Activated B cell treated with CpG ODN at 0.5 μM for 24 hours (primary cell): ENCODE data around the gene WNT7B. TPM values are rescaled to one million over a fixed set of nuclear protein-coding genes. Genes with fewer than 3 reads are reported as not detected.

ENCODE experiments used
- ATAC-seq: fragments of 200-7000 bp; cut with Tn5 transposase; one replicate; pipeline ENCODE4 v1.10.0; 2021; ENCODE audit warnings: low read depth, mild to moderate bottlenecking, moderate library complexity
- CTCF ChIA-PET: fragments of 350-600 bp; sonication (Branson Sonifier 250); formaldehyde crosslinking; loops from one replicate; lab custom pipeline; 2021; ENCODE audit warnings: antibody characterized with exemption; lab: Charles Lee
- POLR2A ChIA-PET: fragments of 350-600 bp; sonication (Branson Sonifier 250); formaldehyde crosslinking; loops from one replicate; lab custom pipeline; 2021; ENCODE audit warnings: antibody characterized with exemption; lab: Charles Lee
- DNase-seq: peaks from one replicate; pipeline ENCODE4 v3.0.0; 2022
- H3K27ac Mint-ChIP-seq: one replicate; pipeline ENCODE4 v1.8.0; 2020; ENCODE audit warnings: mixed read lengths
- H3K27me3 Mint-ChIP-seq: one replicate; pipeline ENCODE4 v1.8.0; 2021; ENCODE audit warnings: mixed read lengths
- H3K36me3 Mint-ChIP-seq: one replicate; pipeline ENCODE4 v1.8.0; 2021; ENCODE audit warnings: low read depth, mixed read lengths
- H3K4me1 Mint-ChIP-seq: one replicate; pipeline ENCODE4 v1.8.0; 2021; ENCODE audit warnings: mixed read lengths
- H3K4me3 Mint-ChIP-seq: one replicate; pipeline ENCODE4 v1.8.0; 2020; ENCODE audit warnings: mild to moderate bottlenecking, mixed read lengths
- H3K9me3 Mint-ChIP-seq: one replicate; pipeline ENCODE4 v1.8.0; 2020; ENCODE audit warnings: mixed read lengths
- intact Hi-C: fragments of 100-400 bp; cut with micrococcal nuclease; formaldehyde crosslinking; loops from one replicate; pipeline ENCODE4 v1.15.1; 2024
- total RNA-seq: library from RNA; stranded (reverse); gene quantifications from 2 replicates; pipeline ENCODE4 v1.2.3, GENCODE V29; 2022
- TF ChIP-seq, protein P1 (sequence below): fragments of 200-600 bp; IDR thresholded peaks from one replicate; pipeline ENCODE4 v1.8.0; 2022; ENCODE audit warnings: antibody characterized with exemption, mild to moderate bottlenecking

The WNT7B gene
- total RNA-seq, 1 donor from 2014 or later: not detected

DNA sequence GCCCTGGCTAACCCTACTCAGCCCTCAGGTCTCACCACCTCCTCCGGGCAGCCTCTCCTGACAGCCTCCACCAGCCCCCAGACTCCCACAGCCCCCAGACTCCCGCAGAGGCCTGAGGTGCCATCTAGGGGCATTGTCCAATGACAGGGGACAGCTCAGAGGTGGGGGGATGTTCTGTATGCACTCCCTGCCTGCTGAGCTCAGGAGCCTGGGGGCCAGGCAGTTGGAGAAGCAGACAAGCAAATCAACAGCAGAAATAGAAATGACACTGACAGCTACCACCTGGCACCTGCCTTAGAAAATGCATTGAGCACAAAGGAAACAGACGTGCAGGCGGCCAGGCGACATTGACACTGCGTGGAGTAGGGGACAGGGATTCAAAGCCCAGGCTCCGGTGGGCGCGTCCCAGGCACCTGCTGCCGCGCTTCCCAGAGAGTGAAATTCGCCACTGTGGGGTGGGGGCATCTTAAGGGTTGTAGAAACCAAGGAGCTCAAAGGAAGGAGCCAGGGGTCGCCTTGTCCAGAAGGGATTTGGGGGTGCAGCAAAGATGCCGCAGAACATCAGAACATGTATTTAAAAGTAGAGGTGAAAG is 22.5 kb upstream of the WNT7B start:
- Mint-ChIP-seq H3K27me3 (no peaks in the 10 kb centered on the region), H3K36me3 (no peaks in the 10 kb centered on the region), H3K27ac (no peak overlapping the region), H3K9me3 (no peaks in the 10 kb centered on the region), H3K4me3 (no peak overlapping the region), H3K4me1 (peaks cover 26% of the 10 kb centered on the region)
- DNase-seq (no peak), ATAC-seq (no peak)
- intact Hi-C loops: loop anchor here (5.0 to 10.0 kb wide), 3 partner anchors 38 to 313 kb away; partner anchors contain the start of gene GTSE1
- POLR2A ChIA-PET: no interaction called here
- CTCF ChIA-PET: no interaction called here
- TF ChIP-seq, protein P1, sequence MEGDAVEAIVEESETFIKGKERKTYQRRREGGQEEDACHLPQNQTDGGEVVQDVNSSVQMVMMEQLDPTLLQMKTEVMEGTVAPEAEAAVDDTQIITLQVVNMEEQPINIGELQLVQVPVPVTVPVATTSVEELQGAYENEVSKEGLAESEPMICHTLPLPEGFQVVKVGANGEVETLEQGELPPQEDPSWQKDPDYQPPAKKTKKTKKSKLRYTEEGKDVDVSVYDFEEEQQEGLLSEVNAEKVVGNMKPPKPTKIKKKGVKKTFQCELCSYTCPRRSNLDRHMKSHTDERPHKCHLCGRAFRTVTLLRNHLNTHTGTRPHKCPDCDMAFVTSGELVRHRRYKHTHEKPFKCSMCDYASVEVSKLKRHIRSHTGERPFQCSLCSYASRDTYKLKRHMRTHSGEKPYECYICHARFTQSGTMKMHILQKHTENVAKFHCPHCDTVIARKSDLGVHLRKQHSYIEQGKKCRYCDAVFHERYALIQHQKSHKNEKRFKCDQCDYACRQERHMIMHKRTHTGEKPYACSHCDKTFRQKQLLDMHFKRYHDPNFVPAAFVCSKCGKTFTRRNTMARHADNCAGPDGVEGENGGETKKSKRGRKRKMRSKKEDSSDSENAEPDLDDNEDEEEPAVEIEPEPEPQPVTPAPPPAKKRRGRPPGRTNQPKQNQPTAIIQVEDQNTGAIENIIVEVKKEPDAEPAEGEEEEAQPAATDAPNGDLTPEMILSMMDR: no peak

DNA sequence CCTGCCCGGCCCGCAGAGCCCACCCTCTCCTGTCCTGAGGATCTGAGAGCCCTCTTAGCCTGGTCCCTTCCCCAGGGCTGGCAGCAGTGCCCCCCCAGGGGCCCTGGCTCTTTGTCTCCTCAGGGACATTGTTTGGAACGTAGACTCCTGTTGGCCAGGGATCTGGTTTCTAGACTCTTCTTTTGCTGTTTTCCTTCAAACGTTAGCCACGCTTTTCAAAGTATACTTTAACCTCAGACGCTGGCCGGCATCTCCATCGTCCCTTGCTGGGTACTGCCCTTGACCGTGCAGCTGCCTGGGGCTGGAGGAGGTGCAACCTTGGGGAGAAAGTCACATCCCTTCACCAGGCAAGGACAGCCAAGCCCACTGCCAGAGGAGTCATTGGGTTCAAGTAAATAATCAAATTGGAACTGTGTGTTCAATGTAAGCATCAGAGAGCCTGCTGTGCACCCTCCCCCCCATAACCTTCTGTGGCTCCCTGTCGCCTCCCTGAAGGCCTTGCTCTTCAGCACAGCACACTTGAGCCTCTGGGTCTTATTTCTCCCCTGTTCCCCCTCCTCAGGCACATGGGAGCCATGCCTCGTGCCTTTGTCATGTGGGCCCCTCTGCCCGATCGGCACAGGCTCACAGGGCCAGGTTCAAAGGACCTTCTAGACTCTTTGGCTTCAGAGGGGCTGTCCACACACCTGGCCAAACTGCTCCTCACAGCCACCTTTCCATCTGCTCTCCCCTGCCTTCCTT is 21.8 kb upstream of the WNT7B start:
- intact Hi-C loops: loop anchor here (5.0 to 10.0 kb wide), 3 partner anchors 38 to 313 kb away; partner anchors contain the start of gene GTSE1
- TF ChIP-seq, protein P1: no peak
- Mint-ChIP-seq H3K27ac (no peak overlapping the region), H3K36me3 (no peaks in the 10 kb centered on the region), H3K27me3 (no peaks in the 10 kb centered on the region), H3K9me3 (no peaks in the 10 kb centered on the region), H3K4me3 (no peak overlapping the region), H3K4me1 (peaks cover 26% of the 10 kb centered on the region)
- ATAC-seq (no peak), DNase-seq (no peak)
- CTCF ChIA-PET: interaction anchor here (4.6 kb wide), 1 partner anchor 8 kb away, joined by 67 read pairs; no protein-coding TSS in a partner anchor
- POLR2A ChIA-PET: no interaction called here

DNA sequence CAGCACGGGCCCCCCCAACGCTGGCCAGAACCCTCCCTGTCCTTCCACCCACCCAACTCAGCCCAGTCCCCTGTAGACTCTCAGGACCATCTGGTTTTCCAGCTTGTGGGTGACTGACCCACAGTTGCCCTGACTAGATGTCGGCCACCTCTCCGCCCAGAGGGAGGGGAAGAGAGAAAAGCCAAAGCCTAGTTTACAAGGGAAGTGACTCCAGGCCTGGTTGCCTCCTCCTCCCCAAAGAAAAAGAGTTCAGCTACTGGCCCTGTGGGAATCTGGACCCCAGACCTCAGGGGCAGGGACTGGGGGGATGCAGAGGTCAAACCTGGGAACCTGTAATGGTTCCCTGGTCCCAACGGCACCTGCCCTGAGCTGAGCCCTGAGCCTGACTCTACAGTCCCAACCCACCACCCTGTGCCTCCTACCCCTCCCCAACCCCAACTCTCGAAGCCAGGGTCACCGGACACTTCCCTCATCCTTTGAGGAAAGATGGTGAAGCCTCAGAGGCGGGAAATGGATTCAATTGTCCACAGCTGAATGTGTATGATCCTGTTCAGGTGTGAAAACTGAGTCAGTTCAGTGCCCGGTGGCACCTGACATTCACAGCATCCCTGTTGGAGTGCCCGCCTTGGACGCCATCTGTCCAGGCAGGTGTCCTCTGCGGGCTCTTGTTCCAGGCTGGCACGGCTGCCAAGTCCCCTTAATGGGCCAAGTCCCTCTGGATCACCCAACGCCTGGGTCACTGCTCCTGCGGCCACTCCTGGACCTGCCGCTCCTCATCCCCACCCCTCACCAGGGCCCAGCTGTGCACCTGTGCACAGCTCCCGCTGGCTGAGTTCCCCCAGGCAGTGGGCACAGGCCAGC is 21.0 kb upstream of the WNT7B start:
- no peaks in the 10 kb centered on the region for H3K36me3 Mint-ChIP-seq
- H3K27ac Mint-ChIP-seq: no peak overlapping the region
- no peak for ATAC-seq
- TF ChIP-seq, protein P1: no peak
- POLR2A ChIA-PET: interaction anchor here (0.9 to 3.7 kb wide), 2 partner anchors 8 to 131 kb away, joined by 3 to 11 read pairs; no protein-coding TSS in a partner anchor
- DNase-seq: no peak
- H3K4me3 Mint-ChIP-seq: no peak overlapping the region
- peaks cover 26% of the 10 kb centered on the region for H3K4me1 Mint-ChIP-seq
- intact Hi-C loops: loop anchor here (5.0 to 10.0 kb wide), 3 partner anchors 39 to 314 kb away; partner anchors contain the start of gene GTSE1
- H3K27me3 Mint-ChIP-seq: no peaks in the 10 kb centered on the region
- CTCF ChIA-PET: interaction anchor here (4.6 kb wide), 2 partner anchors 9 to 117 kb away, joined by 67 to 76 read pairs; no protein-coding TSS in a partner anchor
- no peaks in the 10 kb centered on the region for H3K9me3 Mint-ChIP-seq

DNA sequence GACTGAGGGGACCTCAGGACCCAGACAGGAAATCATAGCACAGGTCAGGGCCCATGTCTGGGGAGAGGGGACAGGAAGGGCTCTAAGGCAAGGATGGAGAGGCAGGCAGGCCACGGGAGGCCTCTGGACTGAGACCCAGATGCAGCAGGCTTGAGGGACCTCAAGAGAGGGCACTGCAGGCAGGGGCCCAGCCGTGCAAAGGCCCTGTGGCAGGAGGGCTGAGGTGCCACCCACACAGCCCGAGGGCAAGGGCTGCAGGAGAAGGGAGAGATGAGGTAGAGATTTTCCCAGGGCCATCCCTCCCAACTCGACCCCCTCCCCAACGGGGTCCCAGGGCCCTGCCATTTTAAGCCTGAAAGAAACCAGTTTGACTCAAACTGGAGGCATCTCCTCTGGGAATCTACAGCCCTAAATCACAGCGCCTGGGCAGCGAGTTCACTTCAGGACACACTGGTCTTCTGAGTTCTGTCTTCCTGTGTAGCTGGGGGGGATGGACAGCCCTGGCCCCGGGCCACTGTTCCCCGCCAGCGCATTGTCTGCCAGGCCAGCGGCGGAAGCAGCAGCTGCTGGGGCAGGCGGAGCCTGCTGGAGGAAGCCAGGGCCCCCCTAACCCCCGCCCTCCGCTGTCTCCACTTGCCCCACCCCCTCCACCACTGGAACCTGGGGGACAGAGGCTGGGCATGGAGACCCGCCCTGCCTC is 20.3 kb upstream of the WNT7B start:
- intact Hi-C loops: loop anchor here (5.0 to 10.0 kb wide), 3 partner anchors 40 to 315 kb away; partner anchors contain the start of gene GTSE1

More for the DNA sequence above, 20.3 kb upstream of the WNT7B start:
- Mint-ChIP-seq H3K27ac (no peak overlapping the region), H3K9me3 (no peaks in the 10 kb centered on the region), H3K4me1 (peaks cover 26% of the 10 kb centered on the region), H3K36me3 (no peaks in the 10 kb centered on the region), H3K27me3 (peaks cover 2% of the 10 kb centered on the region), H3K4me3 (no peak overlapping the region)
- POLR2A ChIA-PET: interaction anchor here (0.9 to 3.7 kb wide), 6 partner anchors 9 to 299 kb away, joined by 3 to 12 read pairs (median 6); no protein-coding TSS in a partner anchor
- CTCF ChIA-PET: interaction anchor here (1.2 to 4.6 kb wide), 9 partner anchors 9 to 419 kb away, joined by 3 to 76 read pairs (median 7); no protein-coding TSS in a partner anchor
- TF ChIP-seq, protein P1: no peak
- no peak for ATAC-seq
- no peak for DNase-seq
